K562 (cell line): ENCODE measurements around the gene TMEM108. TPM values are rescaled to one million over a fixed set of nuclear protein-coding genes. Genes with fewer than 3 reads are reported as not detected.

Experiments
- ATAC-seq: fragments of 200-7000 bp; cut with Tn5 transposase; 3 replicates; pipeline ENCODE4 v1.9.1; 2020; ENCODE audit warnings: moderate library complexity
- BruUV-seq: library from RNA; stranded (reverse); fragments of 400-500 nt; replicated peaks from 2 replicates; lab custom pipeline; 2021; lab: Mats Ljungman, UMichigan
- CTCF ChIA-PET: fragments of 300-600 bp; formaldehyde crosslinking; extraction: SDS; loops from one replicate; lab custom pipeline; 2021; ENCODE audit warnings: low intra/inter-chr PET ratio; lab: Yijun Ruan, JAX
- POLR2A ChIA-PET: fragments of 300-600, 350-650 bp; sonication (Branson Sonifier 250); formaldehyde crosslinking; extraction: SDS; loops from one replicate; lab custom pipeline; 2021; ENCODE audit warnings: antibody characterized with exemption, inconsistent platforms; lab: Yijun Ruan, JAX
- DNase-seq, 4 experiments: peaks; one replicate each; pipeline versions ENCODE4 v3.0.0 to v3.0.0-alpha.2; 2011 to 2018; ENCODE audit warnings: low spot score in 3 of 4, mixed read lengths in 3 of 4; ENCODE audit errors: extremely low read depth in 1 of 4
- FAIRE-seq: peaks from 2 replicates; lab custom pipeline; 2011; peaks lifted over from hg19 to GRCh38; lab: Jason Lieb, UNC
- H2AFZ ChIP-seq: 2 replicates; pipeline ENCODE4 v1.6.0; 2011; ENCODE audit warnings: low read depth, low read length, control low read depth, inconsistent platforms
- H3K27ac ChIP-seq: fragments of 200-600 bp; 3 replicates; pipeline ENCODE4 v1.8.0; 2011; ENCODE audit warnings: low read depth, mild to moderate bottlenecking, control low read depth, inconsistent platforms, low read length, moderate library complexity, mixed read lengths; ENCODE audit errors: extremely low read depth
- H3K27me3 ChIP-seq, 2 experiments: fragments of 300-600 bp in 1 of 2; 2 replicates in 1 of 2; 3 replicates in 1 of 2; pipeline versions ENCODE4 v1.6.0 to v1.8.0; 2011; ENCODE audit warnings: inconsistent platforms in 2 of 2, low read length in 2 of 2, mild to moderate bottlenecking in 1 of 2, mixed read lengths in 1 of 2, moderate library complexity in 1 of 2; ENCODE audit not compliant: control insufficient read depth in 2 of 2, insufficient read depth in 2 of 2
- H3K36me3 ChIP-seq: fragments of 300-600 bp; 3 replicates; pipeline ENCODE4 v1.8.0; 2011; ENCODE audit warnings: mild to moderate bottlenecking, low read length, inconsistent platforms; ENCODE audit not compliant: control insufficient read depth, insufficient read depth
- H3K4me1 ChIP-seq, 2 experiments: fragments of 200-600 bp in 1 of 2; replicated peaks in 1 of 2; 2 replicates in 1 of 2; 3 replicates in 1 of 2; pipeline versions ENCODE4 v1.5.1 to v1.8.0; 2011; ENCODE audit warnings: inconsistent platforms in 2 of 2, low read length in 2 of 2, mild to moderate bottlenecking in 1 of 2, mixed read lengths in 1 of 2, moderate library complexity in 1 of 2; ENCODE audit not compliant: control insufficient read depth in 2 of 2, insufficient read depth in 2 of 2
- H3K4me2 ChIP-seq: 2 replicates; pipeline ENCODE4 v1.6.1; 2011; ENCODE audit warnings: low read length, control low read depth, inconsistent platforms, mixed read lengths; ENCODE audit not compliant: insufficient read depth
- H3K4me3 ChIP-seq: fragments of 200-600 bp; sonication (generic), shearing (Covaris generic); 2 replicates; pipeline ENCODE4 v1.5.1; 2016; ENCODE audit warnings: control low read depth, inconsistent platforms
- H3K79me2 ChIP-seq: fragments of 200-600 bp; 3 replicates; pipeline ENCODE4 v1.8.0; 2011; ENCODE audit warnings: low read length, inconsistent platforms; ENCODE audit not compliant: control insufficient read depth, insufficient read depth
- H3K9ac ChIP-seq, 2 experiments: 2 replicates each; pipeline versions ENCODE4 v1.6.0 to v1.6.1; 2011; ENCODE audit warnings: low read depth in 2 of 2, low read length in 2 of 2, control low read depth in 1 of 2, inconsistent platforms in 1 of 2, mild to moderate bottlenecking in 1 of 2, mixed read lengths in 1 of 2; ENCODE audit not compliant: insufficient read depth in 1 of 2
- H3K9me1 ChIP-seq: one replicate; pipeline ENCODE4 v1.6.0; 2011; ENCODE audit warnings: inconsistent platforms, mild to moderate bottlenecking, low read length, moderate library complexity; ENCODE audit not compliant: control insufficient read depth, insufficient read depth
- H3K9me3 ChIP-seq: replicated peaks from 2 replicates; pipeline ENCODE4 v1.5.1; 2011; ENCODE audit warnings: low read depth, low read length, inconsistent platforms; ENCODE audit not compliant: control insufficient read depth, insufficient read depth
- H4K20me1 ChIP-seq: replicated peaks from 2 replicates; pipeline ENCODE4 v1.6.1; 2011; ENCODE audit warnings: low read length, inconsistent platforms, mixed read lengths; ENCODE audit not compliant: control insufficient read depth, insufficient read depth
- ZNF197 ChIP-seq: fragments of 200-800 bp; sonication (Bioruptor generic); IDR thresholded peaks from 2 replicates; pipeline ENCODE4 v1.6.1; 2016; ENCODE audit warnings: low read depth, missing genetic modification characterization, missing compliant biosample characterization
- ZNF77 ChIP-seq: fragments of 250-450 bp; sonication (Bioruptor Pico); IDR thresholded peaks from 2 replicates; pipeline ENCODE4 v1.5.0; 2020
- ZNF785 ChIP-seq: fragments of 250-450 bp; sonication (Bioruptor Pico); IDR thresholded peaks from 2 replicates; pipeline ENCODE4 v1.4.0; 2020; ENCODE audit warnings: mild to moderate bottlenecking
- WGBS: fragments of 100-300 bp; shearing (Covaris generic); methylation state at CpG from one replicate; pipeline ENCODE4 v1.1.6; 2016; ENCODE audit warnings: low coverage, mixed read lengths; ENCODE audit not compliant: insufficient coverage; ENCODE audit errors: missing lambda C conversion rate; 5-methylcytosine and 5-hydroxymethylcytosine counted together
- in situ Hi-C: fragments of 300-500 bp; cut with MboI; formaldehyde crosslinking; loops from 4 replicates; pipeline ENCODE4 v1.15.0; 2018; ENCODE audit warnings: inconsistent platforms, mixed read lengths
- intact Hi-C: fragments of 100-400 bp; cut with micrococcal nuclease; formaldehyde crosslinking; loops from 2 replicates; pipeline ENCODE4 v1.14.2; 2022
- polyA plus RNA-seq, 8 experiments: library from polyadenylated mRNA; depleted of rRNA in 4 of 8; stranded (reverse) in 5 of 8; unstranded in 3 of 8; fragments of >200 nt; fragmentation: Nextera tagmentation in 2 of 8; fragmentation: Illumina TruSeq in 1 of 8; extraction: Ambion mirVana in 2 of 8; extraction: Trizol in 1 of 8; gene quantifications; 2 replicates each; pipeline versions ENCODE4 v1.2.1 to v1.2.3, GENCODE V29; 2011 to 2014; ENCODE audit warnings: inconsistent platforms in 1 of 8, missing spikeins in 1 of 8
- total RNA-seq, 7 experiments: library from RNA; depleted of rRNA in 6 of 7; stranded (reverse); fragments of >200 nt in 6 of 7; fragmentation: Illumina TruSeq in 2 of 7; extraction: Trizol in 2 of 7; gene quantifications; 2 replicates each; pipeline versions ENCODE4 v1.2.1 to v1.2.3, GENCODE V29; 2011 to 2021; ENCODE audit warnings: low replicate concordance in 1 of 7
- TF ChIP-seq, protein P1 (sequence below): fragments of 250-450 bp; sonication (Bioruptor Pico); IDR thresholded peaks from 2 replicates; pipeline ENCODE4 v1.4.0; 2020
- TF ChIP-seq, protein P2 (sequence below): fragments of 450-650 bp; IDR thresholded peaks from 2 replicates; pipeline ENCODE4 v1.6.1; 2017; ENCODE audit warnings: antibody characterized with exemption

TMEM108 gene
- total and polyA plus RNA-seq, 9 of the 15 experiments (the other 6 are each of a cell fraction or from before 2014, with no cell fraction given): 0.65 to 11.1 (median 3.4) TPM

DNA sequence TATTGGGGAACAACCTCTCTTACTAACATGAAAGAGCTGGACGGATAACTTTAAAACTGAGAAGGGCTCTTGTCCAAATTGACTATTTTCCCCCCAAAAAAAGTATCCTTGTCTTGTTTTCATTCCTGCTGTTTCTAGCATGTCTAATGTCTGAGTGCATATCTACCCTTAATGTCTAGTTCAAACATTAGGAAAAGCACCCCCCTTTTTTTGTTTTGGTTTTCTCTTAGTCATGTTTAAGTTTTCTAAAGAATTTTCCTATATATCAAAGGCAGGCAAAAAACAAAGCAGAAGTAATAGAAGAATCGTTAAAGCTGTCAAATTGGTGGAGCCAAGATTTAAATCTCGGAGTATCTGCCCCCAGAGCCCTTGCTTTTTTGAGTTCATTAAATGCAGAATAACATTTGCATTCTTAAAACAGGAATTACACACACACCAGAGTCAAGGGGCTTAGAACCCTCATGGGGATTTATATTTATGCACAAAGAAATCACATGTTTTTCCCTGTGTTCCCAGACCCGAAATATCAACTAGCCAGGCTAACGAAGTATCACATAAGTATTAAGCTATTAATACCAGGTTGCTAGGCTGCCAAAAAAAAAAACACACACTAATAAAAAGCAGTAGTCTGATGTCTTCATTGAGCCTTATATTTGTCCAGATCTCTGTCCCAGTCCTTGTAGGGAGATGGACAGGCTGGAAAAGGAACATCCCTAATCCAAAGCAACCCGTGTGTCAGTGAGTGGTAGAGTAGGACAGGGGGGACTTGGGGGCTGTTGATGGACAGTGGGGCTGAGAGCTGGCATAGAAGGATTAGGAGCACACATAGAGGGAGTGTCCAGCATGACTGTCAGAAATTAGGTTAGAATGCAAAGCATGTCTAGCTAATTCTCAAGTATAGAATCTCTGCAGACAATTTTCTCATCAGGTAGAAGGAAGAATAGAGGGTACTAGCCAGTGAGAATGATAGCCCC, 258.0 kb downstream of the TMEM108 start (continued):
- TF ChIP-seq, protein P1, sequence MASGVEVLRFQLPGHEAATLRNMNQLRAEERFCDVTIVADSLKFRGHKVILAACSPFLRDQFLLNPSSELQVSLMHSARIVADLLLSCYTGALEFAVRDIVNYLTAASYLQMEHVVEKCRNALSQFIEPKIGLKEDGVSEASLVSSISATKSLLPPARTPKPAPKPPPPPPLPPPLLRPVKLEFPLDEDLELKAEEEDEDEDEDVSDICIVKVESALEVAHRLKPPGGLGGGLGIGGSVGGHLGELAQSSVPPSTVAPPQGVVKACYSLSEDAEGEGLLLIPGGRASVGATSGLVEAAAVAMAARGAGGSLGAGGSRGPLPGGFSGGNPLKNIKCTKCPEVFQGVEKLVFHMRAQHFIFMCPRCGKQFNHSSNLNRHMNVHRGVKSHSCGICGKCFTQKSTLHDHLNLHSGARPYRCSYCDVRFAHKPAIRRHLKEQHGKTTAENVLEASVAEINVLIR: no peak
- TF ChIP-seq, all 486 proteins: peak for 0

DNA sequence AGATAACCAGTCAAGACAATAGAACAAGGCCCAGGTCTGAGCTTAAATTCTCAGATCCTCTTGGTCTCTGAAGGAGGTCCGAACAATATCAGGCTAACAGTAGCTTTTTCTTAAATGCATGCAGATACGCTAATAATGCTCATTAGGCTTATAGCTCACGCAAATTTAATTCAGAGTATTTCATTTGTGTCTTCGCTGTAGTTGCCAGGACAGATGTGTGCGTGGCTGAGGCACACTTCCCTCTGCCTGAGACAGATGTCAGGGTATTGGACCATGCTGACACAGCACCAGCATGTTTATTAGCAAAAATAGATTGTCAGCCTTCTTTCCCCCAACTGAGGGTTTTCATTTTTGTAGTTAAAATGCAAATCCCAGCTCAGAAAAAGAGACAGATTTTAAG, 258.8 kb downstream of the TMEM108 start:
- 36% methylated on average over 5 of the region's 5 CpGs for WGBS
- no peak overlapping the region for H3K4me3 ChIP-seq
- no peaks in the 10 kb centered on the region for H3K27me3 ChIP-seq
- H3K9ac ChIP-seq: no peak overlapping the region
- intact Hi-C loops: no loop called here
- no peaks in the 10 kb centered on the region for H3K36me3 ChIP-seq
- DNase-seq: no peak
- H3K4me1 ChIP-seq: no peaks in the 10 kb centered on the region
- no peak for TF ChIP-seq ZNF785 (CRISPR knock-in tag)
- TF ChIP-seq, protein P2, sequence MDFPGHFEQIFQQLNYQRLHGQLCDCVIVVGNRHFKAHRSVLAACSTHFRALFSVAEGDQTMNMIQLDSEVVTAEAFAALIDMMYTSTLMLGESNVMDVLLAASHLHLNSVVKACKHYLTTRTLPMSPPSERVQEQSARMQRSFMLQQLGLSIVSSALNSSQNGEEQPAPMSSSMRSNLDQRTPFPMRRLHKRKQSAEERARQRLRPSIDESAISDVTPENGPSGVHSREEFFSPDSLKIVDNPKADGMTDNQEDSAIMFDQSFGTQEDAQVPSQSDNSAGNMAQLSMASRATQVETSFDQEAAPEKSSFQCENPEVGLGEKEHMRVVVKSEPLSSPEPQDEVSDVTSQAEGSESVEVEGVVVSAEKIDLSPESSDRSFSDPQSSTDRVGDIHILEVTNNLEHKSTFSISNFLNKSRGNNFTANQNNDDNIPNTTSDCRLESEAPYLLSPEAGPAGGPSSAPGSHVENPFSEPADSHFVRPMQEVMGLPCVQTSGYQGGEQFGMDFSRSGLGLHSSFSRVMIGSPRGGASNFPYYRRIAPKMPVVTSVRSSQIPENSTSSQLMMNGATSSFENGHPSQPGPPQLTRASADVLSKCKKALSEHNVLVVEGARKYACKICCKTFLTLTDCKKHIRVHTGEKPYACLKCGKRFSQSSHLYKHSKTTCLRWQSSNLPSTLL: no peak
- TF ChIP-seq ZNF197 (CRISPR knock-in tag): no peak
- no peak for TF ChIP-seq ZNF77 (CRISPR knock-in tag)
- TF ChIP-seq, all 486 proteins: peak for 0
- Histone ChIP-seq H3K9me1 (no peaks in the 10 kb centered on the region), H3K27ac (no peak overlapping the region), H3K4me2 (no peak overlapping the region), H3K9me3 (no peaks in the 10 kb centered on the region), H3K79me2 (no peaks in the 10 kb centered on the region), H2AFZ (no peak overlapping the region), H4K20me1 (no peaks in the 10 kb centered on the region)
- in situ Hi-C loops: no loop called here
- no TSS peak for BruUV-seq
- CTCF ChIA-PET: no interaction called here
- ATAC-seq: no peak
- FAIRE-seq: no peak
- POLR2A ChIA-PET: no interaction called here
